ENCODE data around the gene SLC25A23. TPM values are rescaled to one million over a fixed set of nuclear protein-coding genes. Genes with fewer than 3 reads are reported as not detected.

The SLC25A23 gene
- total and polyA plus RNA-seq, 10 of the 15 experiments (the other 5 are each of a cell fraction or from before 2014, with no cell fraction given) = 10.2 to 85.8 (median 50.0) TPM

- TF ChIP-seq USF1 (IDR thresholded peaks at IDR 0.05; ENCODE audit: borderline replicate concordance, extremely low read length, insufficient read depth, low read depth, low read length) (peak; percentile 88), BMI1 (IDR thresholded peaks at IDR 0.05; ENCODE audit: borderline replicate concordance) (no peak), SIN3A (IDR thresholded peaks at IDR 0.05; ENCODE audit: low read depth, low read length) (no peak), FOXK2 (IDR thresholded peaks at IDR 0.05) (no peak; the same call in 1 of the 2 replicates), ZNF384 (IDR thresholded peaks at IDR 0.05; ENCODE audit: borderline replicate concordance, low read depth, low read length) (no peak), RAD21 (IDR thresholded peaks at IDR 0.05; ENCODE audit: insufficient read depth, low read depth, low read length) (no peak), ATF7 (IDR thresholded peaks at IDR 0.05; ENCODE audit: low read depth) (peak; percentile 91), BHLHE40 (IDR thresholded peaks at IDR 0.05; ENCODE audit: borderline replicate concordance in 1 of 2, low read depth in 2 of 2, low read length in 1 of 2) (peak; percentile 65 to 81), ELK1 (IDR thresholded peaks at IDR 0.05; ENCODE audit: low read depth, low read length) (no peak), SMAD1 (IDR thresholded peaks at IDR 0.05; ENCODE audit: low read depth, partially characterized antibody) (no peak), IRF4 (IDR thresholded peaks at IDR 0.05; ENCODE audit: low read depth, low read length) (no peak), MTA3 (IDR thresholded peaks at IDR 0.05; ENCODE audit: borderline replicate concordance, low read length) (no peak), CHD1 (IDR thresholded peaks at IDR 0.05; ENCODE audit: low read depth, low read length) (no peak), POLR2AphosphoS2 (IDR thresholded peaks at IDR 0.05; ENCODE audit: low read depth, low read length) (no peak), SMARCA5 (IDR thresholded peaks at IDR 0.05) (no peak), NKRF (conservative IDR thresholded peaks at IDR 0.05) (no peak), HDGF (IDR thresholded peaks at IDR 0.05) (peak; percentile 91), RB1 (IDR thresholded peaks at IDR 0.05; ENCODE audit: borderline replicate concordance) (no peak; the same call in 1 of the 2 replicates), POU2F2 (IDR thresholded peaks at IDR 0.05; ENCODE audit: borderline replicate concordance, low read depth, low read length) (0 out of 3 replicates have a peak, but pooled peaks have one; percentile 27)
- TF ChIP-seq, protein P1, sequence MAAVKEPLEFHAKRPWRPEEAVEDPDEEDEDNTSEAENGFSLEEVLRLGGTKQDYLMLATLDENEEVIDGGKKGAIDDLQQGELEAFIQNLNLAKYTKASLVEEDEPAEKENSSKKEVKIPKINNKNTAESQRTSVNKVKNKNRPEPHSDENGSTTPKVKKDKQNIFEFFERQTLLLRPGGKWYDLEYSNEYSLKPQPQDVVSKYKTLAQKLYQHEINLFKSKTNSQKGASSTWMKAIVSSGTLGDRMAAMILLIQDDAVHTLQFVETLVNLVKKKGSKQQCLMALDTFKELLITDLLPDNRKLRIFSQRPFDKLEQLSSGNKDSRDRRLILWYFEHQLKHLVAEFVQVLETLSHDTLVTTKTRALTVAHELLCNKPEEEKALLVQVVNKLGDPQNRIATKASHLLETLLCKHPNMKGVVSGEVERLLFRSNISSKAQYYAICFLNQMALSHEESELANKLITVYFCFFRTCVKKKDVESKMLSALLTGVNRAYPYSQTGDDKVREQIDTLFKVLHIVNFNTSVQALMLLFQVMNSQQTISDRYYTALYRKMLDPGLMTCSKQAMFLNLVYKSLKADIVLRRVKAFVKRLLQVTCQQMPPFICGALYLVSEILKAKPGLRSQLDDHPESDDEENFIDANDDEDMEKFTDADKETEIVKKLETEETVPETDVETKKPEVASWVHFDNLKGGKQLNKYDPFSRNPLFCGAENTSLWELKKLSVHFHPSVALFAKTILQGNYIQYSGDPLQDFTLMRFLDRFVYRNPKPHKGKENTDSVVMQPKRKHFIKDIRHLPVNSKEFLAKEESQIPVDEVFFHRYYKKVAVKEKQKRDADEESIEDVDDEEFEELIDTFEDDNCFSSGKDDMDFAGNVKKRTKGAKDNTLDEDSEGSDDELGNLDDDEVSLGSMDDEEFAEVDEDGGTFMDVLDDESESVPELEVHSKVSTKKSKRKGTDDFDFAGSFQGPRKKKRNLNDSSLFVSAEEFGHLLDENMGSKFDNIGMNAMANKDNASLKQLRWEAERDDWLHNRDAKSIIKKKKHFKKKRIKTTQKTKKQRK (IDR thresholded peaks at IDR 0.05; ENCODE audit: low read depth, low read length) = peak; percentile 98
- TF ChIP-seq, protein P2, sequence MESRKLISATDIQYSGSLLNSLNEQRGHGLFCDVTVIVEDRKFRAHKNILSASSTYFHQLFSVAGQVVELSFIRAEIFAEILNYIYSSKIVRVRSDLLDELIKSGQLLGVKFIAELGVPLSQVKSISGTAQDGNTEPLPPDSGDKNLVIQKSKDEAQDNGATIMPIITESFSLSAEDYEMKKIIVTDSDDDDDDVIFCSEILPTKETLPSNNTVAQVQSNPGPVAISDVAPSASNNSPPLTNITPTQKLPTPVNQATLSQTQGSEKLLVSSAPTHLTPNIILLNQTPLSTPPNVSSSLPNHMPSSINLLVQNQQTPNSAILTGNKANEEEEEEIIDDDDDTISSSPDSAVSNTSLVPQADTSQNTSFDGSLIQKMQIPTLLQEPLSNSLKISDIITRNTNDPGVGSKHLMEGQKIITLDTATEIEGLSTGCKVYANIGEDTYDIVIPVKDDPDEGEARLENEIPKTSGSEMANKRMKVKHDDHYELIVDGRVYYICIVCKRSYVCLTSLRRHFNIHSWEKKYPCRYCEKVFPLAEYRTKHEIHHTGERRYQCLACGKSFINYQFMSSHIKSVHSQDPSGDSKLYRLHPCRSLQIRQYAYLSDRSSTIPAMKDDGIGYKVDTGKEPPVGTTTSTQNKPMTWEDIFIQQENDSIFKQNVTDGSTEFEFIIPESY (IDR thresholded peaks at IDR 0.05) = no peak; the same call in 1 of the 2 replicates
These were observed 34.5 kb downstream of the SLC25A23 start (continued) for GRCh38 chr19:6424939-6425731.
